Body of pancreas (tissue), 4 donors: Measurements from ENCODE around the gene SYCE3.

Experiments
- CTCF ChIP-seq, 7 experiments: fragments of 450-650 bp in 4 of 7; fragments of 200-600 bp in 3 of 7; sonication (generic) in 3 of 7; IDR thresholded peaks; one replicate each; pipeline ENCODE4 v1.5.1; 2016 to 2019; ENCODE audit warnings: antibody characterized with exemption in 7 of 7
- POLR2A ChIP-seq, 3 donors: fragments of 450-650 bp; IDR thresholded peaks; one replicate each; pipeline ENCODE4 v1.6.1; 2016; ENCODE audit warnings: antibody characterized with exemption in 3 of 3, mild to moderate bottlenecking in 2 of 3

GRCh38 chr22:50581950-50582492 is 19.3 kb upstream of the SYCE3 start:
- TF ChIP-seq CTCF (IDR thresholded peaks at IDR 0.05) (no peak), POLR2A (IDR thresholded peaks at IDR 0.05) (no peak)
